ENCODE results near the gene LTBP2.

DNA sequence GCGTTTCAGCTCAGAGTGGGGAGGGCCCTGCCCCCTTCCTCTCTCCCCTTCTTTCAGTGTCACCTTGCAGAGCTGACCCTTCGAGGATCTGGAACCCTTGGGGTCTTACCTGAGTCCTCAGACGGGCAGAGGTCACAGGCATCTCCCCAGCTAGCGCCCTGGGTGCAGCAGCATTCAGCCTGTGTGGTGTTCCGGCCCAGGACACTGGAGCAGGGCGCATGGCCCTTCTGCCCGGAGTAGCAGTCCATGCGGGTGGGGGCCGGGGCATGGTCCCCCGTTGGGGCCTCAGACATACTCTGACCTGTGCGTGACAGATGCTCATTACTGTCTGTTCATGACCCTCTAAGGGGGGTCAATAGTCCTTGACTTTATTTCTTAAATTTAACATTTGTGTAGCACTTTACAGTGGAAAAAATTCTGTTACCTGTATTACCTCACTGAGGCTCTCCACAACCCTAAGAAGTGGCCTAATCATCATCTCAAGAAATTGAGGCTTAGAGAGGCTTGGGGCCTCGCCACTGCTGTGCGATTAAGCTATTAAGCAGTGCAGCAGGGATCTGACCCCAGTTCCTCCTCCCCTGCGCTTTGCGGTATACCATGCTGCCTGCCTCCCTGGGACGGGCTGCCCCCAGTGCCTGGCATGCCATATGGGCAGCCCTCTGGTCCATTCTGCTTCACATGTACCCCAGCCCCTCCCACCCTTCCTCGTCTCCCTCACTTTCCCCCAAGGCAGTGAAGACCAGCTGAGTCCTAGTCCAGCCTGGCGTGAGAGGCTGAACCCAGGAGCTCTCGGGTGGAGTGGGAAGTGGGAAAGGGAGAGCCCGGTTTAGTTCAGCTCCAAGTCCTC lies 106.9 kb downstream of the LTBP2 start:
- TF ChIP-seq, protein P1, sequence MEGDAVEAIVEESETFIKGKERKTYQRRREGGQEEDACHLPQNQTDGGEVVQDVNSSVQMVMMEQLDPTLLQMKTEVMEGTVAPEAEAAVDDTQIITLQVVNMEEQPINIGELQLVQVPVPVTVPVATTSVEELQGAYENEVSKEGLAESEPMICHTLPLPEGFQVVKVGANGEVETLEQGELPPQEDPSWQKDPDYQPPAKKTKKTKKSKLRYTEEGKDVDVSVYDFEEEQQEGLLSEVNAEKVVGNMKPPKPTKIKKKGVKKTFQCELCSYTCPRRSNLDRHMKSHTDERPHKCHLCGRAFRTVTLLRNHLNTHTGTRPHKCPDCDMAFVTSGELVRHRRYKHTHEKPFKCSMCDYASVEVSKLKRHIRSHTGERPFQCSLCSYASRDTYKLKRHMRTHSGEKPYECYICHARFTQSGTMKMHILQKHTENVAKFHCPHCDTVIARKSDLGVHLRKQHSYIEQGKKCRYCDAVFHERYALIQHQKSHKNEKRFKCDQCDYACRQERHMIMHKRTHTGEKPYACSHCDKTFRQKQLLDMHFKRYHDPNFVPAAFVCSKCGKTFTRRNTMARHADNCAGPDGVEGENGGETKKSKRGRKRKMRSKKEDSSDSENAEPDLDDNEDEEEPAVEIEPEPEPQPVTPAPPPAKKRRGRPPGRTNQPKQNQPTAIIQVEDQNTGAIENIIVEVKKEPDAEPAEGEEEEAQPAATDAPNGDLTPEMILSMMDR (IDR thresholded peaks at IDR 0.05): no peak
- TF ChIP-seq POLR2A (IDR thresholded peaks at IDR 0.05): no peak

All from testis (tissue), 2 donors.